Stimulated activated CD8-positive, alpha-beta memory T cell treated with anti-CD3 and anti-CD28 coated beads, Interleukin-4, amount 100 ng/mL, for 1 hour (primary cell): Measurements from ENCODE around the gene MAN2A1.

Source experiments
- DNase-seq, 2 donors: peaks; one replicate each; pipeline ENCODE4 v3.0.0-alpha.2; 2020; ENCODE audit warnings: low read depth in 2 of 2, low spot score in 1 of 2

Gene MAN2A1

GRCh38 chr5:109678447-109678846 lies 11.3 kb upstream of the MAN2A1 start:
- DNase-seq: no peak

GRCh38 chr5:109681763-109682162 lies 8.0 kb upstream of the MAN2A1 start:
- DNase-seq: no peak

- DNase-seq: no peak
Observed at GRCh38 chr5:109682383-109682782, 7.3 kb upstream of the MAN2A1 start.

GRCh38 chr5:109685916-109686315 lies 3.8 kb upstream of the MAN2A1 start:
- DNase-seq: no peak

- DNase-seq: no peak
Observed at GRCh38 chr5:109688630-109688969, 1.1 kb upstream of the MAN2A1 start.

GRCh38 chr5:109688970-109689739 lies 572 bp upstream of the MAN2A1 start:
- peak; percentile 35 to 52 for DNase-seq

- DNase-seq: peak in 1 of 2 donors; percentile 14
Observed at GRCh38 chr5:109690242-109690974, 681 bp downstream of the MAN2A1 start.

GRCh38 chr5:109690975-109691574 lies 1.3 kb downstream of the MAN2A1 start:
- DNase-seq: peak in 1 of 2 donors; percentile 15

- no peak for DNase-seq
Observed at GRCh38 chr5:109691996-109692395, 2.3 kb downstream of the MAN2A1 start.

- DNase-seq: no peak
Observed at GRCh38 chr5:109692852-109693251, 3.1 kb downstream of the MAN2A1 start.

GRCh38 chr5:109693535-109694400 lies 4.0 kb downstream of the MAN2A1 start:
- DNase-seq: no peak

- no peak for DNase-seq
Observed at GRCh38 chr5:109694451-109694891, 4.7 kb downstream of the MAN2A1 start.

GRCh38 chr5:109695005-109695926 lies 5.5 kb downstream of the MAN2A1 start:
- no peak for DNase-seq

GRCh38 chr5:109697339-109697738 lies 7.6 kb downstream of the MAN2A1 start:
- DNase-seq: no peak

- DNase-seq: no peak
Observed at GRCh38 chr5:109700516-109701153, 10.9 kb downstream of the MAN2A1 start.

- DNase-seq: no peak
Observed at GRCh38 chr5:109701252-109701651, 11.5 kb downstream of the MAN2A1 start.

GRCh38 chr5:109701792-109702191 lies 12.1 kb downstream of the MAN2A1 start:
- DNase-seq: no peak

GRCh38 chr5:109703166-109703565 lies 13.4 kb downstream of the MAN2A1 start:
- DNase-seq: no peak

GRCh38 chr5:109703829-109704228 lies 14.1 kb downstream of the MAN2A1 start:
- DNase-seq: no peak
